ENCODE measurements around the gene PER3.
A peak's percentile ranks its signal among the peaks of the same experiment; 100 is the strongest.

PER3 gene

DNA sequence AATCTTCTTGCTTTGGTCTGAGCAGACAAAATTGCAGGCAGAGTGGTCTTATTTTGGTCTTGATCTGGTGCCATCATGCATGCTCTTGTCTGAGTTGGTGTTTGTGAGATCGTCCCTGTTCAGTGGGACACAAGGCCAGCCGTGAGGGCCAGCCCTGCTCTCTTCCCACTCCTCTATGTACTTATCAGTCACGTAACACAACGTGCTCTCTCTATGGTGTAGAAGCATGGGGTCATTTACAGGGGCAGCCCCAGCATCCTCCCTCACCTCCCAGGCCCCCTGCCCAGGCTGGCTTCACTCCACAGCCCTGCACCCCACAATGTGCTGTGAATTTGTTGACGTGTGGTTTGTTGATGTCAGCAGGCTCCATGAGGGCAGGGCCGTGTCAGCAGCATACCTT is 87.0 kb downstream of the PER3 start:
- DNase-seq (ENCODE audit: low read depth in 2 of 2), result no peak

DNA sequence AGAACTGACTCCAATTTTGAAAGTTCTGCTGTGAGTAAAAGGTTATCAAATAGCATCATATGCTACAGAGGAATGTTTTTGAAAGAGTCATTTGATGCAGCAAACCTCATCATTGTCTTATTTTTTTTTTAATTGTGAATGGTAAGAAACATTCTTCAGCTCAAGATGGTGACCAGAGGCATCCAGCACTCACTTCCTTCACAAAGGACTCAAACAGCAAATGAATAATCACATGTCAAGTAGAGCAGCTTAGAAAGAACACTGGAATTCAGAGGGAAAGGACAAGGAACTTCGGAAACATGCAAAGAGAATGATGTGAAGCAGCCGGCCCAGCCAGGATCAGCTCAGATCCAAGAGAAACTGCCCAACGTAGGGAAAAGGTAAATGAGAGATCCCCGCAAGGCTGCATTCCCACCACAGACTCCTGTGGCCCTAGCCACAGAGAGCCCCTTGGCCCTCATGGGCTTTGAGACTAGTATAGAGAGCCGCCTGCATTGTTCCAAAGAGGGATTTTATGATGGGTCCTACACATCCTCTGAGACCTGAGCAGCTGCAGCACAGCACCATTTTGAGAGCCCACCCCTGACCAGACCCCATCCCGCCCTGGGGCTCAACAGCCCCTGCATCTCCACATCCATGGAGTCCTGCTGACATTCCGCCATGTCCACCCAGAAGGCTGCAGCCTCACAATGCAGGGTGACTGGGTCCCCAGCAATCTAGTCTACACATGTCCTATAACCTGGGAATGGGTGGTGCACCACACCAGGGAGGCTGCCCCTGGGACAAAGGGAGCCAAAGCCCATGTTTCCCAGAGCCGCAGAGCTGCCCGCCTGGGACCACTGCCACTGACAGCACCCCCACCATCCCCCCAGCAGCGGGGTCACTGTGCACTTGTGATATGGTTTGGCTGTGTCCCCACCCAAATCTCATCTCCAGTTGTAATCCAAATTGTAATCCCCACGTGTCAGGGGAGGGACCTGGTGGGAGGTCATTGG is 90.0 kb downstream of the PER3 start:
- no peak for DNase-seq (ENCODE audit: low read depth in 2 of 2)

DNA sequence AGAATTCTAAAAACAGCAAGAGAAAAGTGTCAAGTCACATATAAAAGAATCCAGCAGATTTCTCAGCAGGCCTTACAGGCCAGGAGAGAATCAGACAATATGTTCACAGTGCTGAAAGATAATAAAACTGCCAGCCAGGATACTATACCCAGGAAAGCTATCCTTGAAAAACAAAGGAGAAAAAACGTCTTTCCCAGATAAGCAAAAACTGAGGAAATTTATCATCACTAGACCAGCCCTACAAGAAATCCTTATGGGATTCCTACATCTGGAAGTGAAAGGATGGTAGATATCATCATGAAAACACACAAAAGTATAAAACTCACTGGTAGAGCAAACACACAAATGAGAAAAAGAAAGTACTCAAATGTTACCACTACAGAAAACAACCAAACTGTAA is 93.9 kb downstream of the PER3 start:
- no peak for DNase-seq (ENCODE audit: low read depth in 2 of 2)

DNA sequence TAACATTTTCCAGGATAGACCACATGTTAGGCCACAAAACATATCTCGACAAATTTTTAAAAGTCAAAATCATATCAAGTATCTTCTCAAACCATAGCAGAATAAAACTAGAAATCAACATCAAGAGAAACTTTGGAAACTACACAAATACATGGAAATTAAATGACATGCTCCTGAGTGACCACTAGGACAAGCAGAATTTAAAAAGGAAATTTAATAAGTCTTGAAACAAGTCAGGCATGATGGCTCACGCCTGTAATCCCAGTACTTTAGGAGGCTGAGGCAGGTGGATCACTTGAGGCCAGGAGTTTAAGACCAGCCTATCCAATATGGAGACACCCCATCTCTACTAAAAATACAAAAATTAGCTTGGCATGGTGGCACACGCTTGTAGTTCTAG is 95.1 kb downstream of the PER3 start:
- DNase-seq (ENCODE audit: low read depth in 2 of 2), result no peak

DNA sequence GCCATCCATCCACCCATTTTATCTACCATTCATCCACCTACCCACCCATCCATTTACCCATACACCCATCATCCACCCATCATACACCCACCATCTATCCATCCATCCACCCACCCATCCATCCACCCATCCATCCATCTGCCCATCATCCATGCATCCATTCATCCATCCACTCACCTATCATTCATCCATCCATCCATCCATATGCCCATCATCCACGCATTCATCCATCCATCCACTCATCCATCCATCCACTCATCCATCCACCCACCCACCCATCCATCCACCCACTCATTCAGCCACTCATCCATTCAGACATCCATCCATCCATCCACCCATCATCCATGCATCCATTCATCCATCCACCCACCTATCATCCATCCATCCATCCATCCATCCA is 100.7 kb downstream of the PER3 start:
- DNase-seq (ENCODE audit: low read depth in 2 of 2), result no peak

DNA sequence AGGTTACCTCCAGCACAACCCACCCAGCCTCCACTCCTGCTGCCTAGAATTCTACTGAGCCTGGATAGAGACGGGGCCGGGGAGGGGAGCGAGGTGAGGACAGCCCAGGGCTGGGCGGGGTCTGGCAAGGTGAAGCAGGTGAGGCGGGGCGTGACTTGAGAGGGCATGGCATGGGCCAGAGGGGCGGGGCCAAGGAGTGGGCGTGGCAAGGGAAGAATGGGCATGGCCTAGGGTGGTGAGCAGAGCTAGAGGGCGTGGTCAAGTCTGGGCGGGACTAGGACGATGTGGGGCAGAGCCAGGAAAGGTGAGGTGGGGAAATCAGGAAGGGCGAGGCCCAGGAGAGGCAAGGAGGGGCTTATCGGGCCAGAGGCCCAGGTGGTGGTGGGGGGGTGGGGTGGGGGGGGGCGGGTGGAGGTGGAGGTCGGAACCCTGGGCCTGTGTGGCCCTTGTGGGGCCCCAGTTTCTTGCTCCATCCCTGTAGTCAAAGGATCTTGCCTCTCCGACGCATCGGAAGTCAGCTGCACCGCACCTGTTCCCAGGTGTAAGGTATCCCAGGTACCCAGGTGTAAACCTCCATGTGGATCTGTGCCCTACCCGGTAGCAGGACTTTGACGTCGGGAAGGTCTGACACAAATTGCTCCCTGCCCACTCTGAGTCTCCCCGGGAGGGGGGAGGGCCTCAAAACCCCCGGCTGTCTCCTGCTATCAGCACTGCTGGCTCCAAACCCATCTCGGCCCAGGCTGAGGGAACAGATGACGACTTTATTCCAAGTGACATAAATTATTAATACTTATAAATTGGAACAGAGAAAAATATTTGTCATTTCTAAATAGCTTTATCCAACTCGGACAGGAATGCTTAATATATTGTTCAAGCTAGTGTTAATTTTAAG is 101.7 kb downstream of the PER3 start:
- no peak for DNase-seq (ENCODE audit: low read depth in 2 of 2)

DNA sequence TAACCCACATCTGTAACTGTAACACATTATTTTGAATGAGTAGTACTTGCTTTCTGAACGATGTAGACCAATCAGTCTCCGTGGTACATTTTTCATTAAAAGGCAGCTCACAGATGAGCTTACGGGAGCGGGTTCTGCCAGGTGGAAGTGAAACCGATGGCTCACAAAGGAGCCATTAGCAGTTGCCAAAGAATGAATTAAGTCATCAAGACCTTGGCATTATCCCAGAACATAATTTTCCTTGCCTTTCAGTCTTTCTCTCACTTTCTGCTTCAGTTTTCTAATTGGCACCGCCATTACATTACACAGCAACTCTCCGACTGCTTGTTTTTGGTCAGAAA is 102.3 kb downstream of the PER3 start:
- no peak for DNase-seq (ENCODE audit: low read depth in 2 of 2)

DNA sequence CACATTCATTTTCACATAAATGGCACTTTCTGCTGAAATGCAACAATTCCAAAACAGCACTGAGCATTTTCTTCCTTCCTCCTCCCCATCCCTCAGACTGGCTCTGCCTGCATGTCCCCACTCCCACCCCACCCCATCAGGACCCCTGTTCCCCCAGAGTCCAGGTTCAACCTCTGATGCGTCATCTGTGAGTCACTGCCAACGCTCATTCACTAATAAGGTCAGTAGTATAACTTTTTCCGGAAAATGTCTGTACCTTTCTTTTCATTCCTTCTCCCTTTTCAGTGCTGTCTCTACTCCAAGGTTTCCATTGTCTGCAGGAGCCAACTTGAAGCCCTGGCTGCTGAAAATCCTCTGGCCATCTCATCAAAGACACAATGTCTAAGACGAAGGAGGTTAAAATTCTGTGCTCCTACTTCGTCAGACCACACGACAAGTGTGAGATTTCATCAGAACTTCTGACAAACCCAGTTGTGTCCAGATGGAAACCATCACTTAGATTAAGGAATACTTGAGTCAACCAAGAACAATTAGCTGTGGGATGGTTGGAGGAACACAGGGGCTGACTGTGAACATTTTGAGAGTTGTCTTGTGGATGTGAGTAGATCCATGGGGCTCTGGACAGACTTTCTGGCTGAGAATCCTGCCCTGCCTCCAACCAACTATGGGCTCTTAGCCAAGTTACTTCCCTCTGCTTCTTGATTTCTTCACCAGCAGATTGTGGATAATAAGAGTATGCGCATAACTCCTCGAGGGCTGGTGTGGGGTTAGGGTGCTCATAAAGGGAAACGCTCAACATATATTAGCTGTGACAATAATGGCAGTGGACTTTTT is 104.4 kb downstream of the PER3 start:
- no peak for DNase-seq (ENCODE audit: low read depth in 2 of 2)

DNA sequence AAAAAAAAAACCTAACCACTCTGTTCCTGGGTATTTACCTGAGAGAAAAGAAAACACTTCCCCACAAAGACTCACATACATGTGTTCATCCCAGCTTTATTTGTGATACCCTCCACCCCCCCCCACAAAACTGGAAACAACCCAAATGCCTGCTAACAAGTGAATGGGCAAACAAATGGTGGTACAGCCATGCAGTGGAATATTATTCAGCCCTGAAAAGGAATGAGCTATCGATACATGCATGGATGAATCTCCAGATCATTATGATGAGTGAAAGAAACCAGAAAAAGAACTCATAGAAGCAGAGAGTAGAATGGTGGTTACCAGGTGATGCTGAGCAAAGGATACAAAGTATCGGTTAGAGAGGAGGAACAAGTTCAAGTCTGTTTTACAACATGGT is 106.8 kb downstream of the PER3 start:
- DNase-seq (ENCODE audit: low read depth in 2 of 2), result no peak

DNA sequence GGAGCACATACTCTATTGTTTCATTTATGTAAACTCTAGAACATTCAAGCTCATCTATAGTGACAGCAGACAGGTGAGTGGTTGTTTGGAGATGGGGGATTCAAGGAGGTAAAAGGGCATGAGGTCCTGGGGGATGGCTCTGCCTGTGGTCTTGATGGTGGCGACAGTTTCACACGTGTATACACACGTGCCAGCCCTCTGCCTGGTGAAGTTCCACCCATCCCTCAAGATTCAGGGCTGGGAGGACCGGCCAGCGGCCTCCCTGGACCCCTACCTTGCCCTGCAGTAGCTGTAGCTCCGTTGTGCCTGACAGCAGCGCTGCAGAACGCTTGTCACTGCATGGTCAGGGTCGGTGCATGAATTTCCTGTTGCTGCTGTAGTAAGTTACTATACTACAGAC is 107.7 kb downstream of the PER3 start:
- DNase-seq (ENCODE audit: low read depth in 2 of 2), result no peak

DNA sequence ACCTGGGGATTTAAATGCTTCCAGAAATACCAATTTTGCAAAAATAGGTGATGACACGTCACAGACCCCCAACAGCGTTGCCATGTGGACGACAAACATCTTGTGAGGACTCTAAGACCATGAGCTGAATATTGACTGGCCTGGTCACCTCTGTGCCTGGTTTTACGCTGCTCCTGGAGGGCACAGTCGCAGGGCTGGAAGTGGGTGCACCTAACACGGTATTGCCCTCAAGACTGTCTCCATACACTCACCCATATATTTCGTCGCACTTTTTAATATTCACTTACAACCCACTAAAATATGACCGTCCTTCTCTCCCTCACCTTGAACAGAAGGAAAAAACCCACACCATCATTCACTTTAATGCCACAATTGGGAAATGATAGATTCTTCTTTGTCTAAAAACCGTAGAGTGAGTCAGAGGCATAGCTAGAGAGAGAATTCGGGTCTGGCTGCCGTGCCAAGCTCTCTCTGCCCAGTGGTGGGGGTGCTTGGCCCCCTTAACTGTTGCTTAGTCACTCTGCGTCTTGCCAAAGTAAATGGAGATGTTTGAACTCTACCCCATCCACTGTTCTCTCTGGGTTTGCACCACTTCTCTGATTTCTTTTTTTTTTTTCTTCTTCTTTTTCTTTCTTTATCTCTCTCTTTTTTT is 109.6 kb downstream of the PER3 start:
- peak; percentile 10 to 21 for DNase-seq (ENCODE audit: low read depth in 2 of 2)
